Measurements from ENCODE around the gene ZFYVE28. TPM values are rescaled to one million over a fixed set of nuclear protein-coding genes. Genes with fewer than 3 reads are reported as not detected.
"Not testable (repeated sequence)": the region's sequence is repeated elsewhere in the genome, so short reads cannot be mapped to it uniquely, and the experiment has no call there.

ZFYVE28 gene
- total RNA-seq, 6 experiments from 2014 or later = 2.5 to 9.6 (median 4.8) TPM

DNA sequence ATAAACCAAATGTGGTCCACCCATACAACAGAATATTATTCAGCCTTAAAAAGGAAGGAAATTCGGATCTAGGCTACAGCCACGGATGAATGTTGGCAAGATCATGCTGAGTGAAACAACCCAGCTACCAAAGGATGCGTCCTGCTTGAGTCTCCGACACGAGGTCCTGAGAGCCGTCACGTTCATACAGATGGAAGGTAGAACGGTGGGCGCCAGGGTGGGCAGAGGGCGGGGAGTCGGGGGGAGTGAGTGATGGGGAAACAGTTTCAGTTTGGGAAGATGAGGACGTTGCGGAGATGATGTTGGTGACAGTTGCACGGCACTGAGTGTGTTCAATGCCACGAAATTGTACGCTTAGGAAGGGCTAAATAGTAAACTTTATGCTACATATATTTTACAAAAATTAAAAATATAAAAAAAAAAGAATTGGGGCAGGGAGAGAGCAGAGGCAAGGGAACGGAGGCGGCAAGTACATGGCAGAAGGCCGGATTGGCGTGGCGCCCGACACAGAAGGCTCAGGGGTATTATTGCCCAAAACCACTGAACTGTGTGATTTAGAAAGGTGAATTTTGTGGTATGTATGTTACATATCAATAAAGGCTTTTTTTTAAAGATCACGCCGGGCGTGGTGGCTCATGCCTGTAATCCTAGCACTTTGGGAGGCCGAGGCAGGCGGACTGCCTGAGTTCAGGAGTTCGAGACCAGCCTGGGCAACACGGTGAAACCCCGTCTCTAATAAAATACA is 141.7 kb downstream of the ZFYVE28 start:
- WGBS (ENCODE audit: insufficient coverage, low coverage, low lambda C conversion rate, missing lambda C conversion rate) = 90% methylated on average over 27 of the region's 30 CpGs
- no peaks in the 10 kb centered on the region for H3K4me1 ChIP-seq
- ATAC-seq (no peak), DNase-seq (peak in 2 of 3 donors; percentile 8 to 18)
- H3K36me3 ChIP-seq = no peaks in the 10 kb centered on the region
- H3K4me3 ChIP-seq = no peak overlapping the region
- H3K27me3 ChIP-seq = no peaks in the 10 kb centered on the region
- no peak overlapping the region for H3K27ac ChIP-seq
- no peak for TF ChIP-seq POLR2A (IDR thresholded peaks at IDR 0.05)
- TF ChIP-seq, protein P1, sequence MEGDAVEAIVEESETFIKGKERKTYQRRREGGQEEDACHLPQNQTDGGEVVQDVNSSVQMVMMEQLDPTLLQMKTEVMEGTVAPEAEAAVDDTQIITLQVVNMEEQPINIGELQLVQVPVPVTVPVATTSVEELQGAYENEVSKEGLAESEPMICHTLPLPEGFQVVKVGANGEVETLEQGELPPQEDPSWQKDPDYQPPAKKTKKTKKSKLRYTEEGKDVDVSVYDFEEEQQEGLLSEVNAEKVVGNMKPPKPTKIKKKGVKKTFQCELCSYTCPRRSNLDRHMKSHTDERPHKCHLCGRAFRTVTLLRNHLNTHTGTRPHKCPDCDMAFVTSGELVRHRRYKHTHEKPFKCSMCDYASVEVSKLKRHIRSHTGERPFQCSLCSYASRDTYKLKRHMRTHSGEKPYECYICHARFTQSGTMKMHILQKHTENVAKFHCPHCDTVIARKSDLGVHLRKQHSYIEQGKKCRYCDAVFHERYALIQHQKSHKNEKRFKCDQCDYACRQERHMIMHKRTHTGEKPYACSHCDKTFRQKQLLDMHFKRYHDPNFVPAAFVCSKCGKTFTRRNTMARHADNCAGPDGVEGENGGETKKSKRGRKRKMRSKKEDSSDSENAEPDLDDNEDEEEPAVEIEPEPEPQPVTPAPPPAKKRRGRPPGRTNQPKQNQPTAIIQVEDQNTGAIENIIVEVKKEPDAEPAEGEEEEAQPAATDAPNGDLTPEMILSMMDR (IDR thresholded peaks at IDR 0.05) = no peak
- H3K9me3 ChIP-seq = no peaks in the 10 kb centered on the region
- intact Hi-C loops (cut with DNase I) = no loop called here

DNA sequence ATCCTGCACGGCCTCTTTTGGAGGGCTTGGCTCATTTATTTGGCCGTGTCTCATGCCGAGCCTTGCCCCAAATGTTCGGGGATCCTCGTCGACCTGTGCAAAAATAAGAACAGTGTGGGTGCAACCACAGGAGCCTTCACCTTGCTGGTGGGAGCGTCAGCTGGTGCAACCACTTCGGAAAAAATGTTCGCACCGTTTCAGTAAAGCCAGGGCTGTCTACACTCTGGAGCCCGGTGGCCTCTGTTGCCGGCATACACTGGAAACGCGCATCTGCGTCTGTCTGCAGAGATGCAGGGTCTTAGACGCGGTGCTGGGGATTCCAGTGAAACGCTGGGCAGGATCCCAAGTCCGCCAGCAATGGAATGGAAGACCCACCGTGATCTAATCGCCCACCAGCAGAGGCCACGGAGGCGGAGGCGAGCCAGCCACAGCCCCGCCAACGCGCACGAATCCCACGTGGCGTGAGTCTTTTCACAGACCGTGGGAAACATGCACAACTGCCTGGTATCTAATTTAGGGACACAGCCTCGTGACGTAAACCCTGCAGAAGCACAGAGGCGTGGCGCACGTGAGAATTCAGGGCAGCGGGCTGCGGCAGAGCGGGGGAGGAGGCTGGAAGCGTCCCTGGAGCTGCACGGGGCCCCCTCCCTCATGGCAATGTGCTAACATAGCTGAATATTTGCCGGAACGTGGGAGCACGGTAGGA is 142.7 kb downstream of the ZFYVE28 start:
- Histone ChIP-seq H3K9me3 (no peaks in the 10 kb centered on the region), H3K27ac (no peak overlapping the region), H3K4me3 (no peak overlapping the region), H3K4me1 (no peaks in the 10 kb centered on the region), H3K36me3 (no peaks in the 10 kb centered on the region), H3K27me3 (no peaks in the 10 kb centered on the region)
- TF ChIP-seq POLR2A (IDR thresholded peaks at IDR 0.05) = no peak
- TF ChIP-seq, protein P1 (IDR thresholded peaks at IDR 0.05) = no peak
- 87% methylated on average over 17 of the region's 44 CpGs for WGBS (ENCODE audit: insufficient coverage, low coverage, low lambda C conversion rate, missing lambda C conversion rate)
- ATAC-seq = no peak
- peak in 2 of 3 donors; percentile 5 to 46 for DNase-seq
- intact Hi-C loops (cut with DNase I) = no loop called here

DNA sequence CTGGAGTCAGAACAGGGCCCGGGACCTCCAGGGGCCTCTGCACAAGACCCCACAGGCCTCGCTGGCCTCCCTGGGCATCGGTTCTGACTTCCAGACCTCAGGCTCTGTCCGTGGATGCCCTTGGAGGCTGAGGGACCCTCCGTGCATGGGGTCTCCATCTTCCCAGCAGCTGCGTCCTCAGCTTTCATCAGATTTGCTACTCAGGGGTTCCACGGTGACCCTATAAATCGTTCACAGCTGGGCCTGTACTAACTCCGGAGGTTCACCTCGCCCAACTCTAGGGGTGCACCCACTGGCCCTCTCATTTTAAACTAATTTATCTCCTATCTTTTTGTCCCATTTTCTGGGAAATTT is 143.4 kb downstream of the ZFYVE28 start:
- WGBS (ENCODE audit: insufficient coverage, low coverage, low lambda C conversion rate, missing lambda C conversion rate) = no CpG with 5 or more reads among the region's 10 CpGs
- intact Hi-C loops (cut with DNase I); DNase-seq; H3K27me3 ChIP-seq; H3K27ac ChIP-seq; H3K4me3 ChIP-seq; H3K9me3 ChIP-seq; ATAC-seq; H3K4me1 ChIP-seq; H3K36me3 ChIP-seq: not testable (repeated sequence)

DNA sequence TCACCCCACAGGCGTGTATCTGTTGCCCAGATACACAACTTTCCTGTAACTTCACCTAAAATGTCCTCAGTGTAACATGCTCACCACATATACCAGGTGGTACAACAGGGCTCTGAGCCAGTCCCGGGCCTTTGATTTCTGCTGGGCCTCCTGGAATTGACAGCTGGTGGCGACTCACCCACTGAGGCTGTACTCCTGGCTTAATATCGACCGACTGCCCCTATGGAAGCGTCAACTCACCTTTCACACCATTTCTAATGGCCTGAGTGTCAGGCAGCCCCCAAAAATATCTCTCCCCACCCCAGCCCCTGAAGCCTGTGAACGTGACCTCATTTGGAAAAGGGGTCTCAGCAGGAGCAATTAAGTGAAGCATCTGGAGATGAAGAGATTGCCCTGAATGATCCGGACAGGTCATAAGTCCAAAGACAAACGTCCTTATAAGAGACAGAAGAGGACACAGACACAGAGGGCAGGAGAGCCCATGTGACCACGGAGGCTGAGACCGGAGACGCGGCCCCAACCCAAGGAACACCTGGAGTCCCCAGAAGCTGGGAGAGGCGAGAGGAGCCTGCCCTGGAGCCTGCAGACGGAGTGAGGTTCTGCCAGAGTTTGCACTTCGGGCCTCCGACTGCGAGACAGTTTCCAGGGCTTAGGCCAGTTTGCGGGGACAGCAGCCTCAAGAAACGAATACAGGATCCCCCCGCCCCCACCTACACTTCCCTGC is 144.0 kb downstream of the ZFYVE28 start:
- H3K27me3 ChIP-seq = no peaks in the 10 kb centered on the region
- H3K9me3 ChIP-seq = no peaks in the 10 kb centered on the region
- H3K27ac ChIP-seq = no peak overlapping the region
- TF ChIP-seq, protein P1 (IDR thresholded peaks at IDR 0.05) = no peak
- no peak for TF ChIP-seq POLR2A (IDR thresholded peaks at IDR 0.05)
- ATAC-seq (no peak), DNase-seq (peak in 2 of 3 donors; percentile 5 to 42)
- no peak overlapping the region for H3K4me3 ChIP-seq
- H3K4me1 ChIP-seq = no peaks in the 10 kb centered on the region
- intact Hi-C loops (cut with DNase I) = no loop called here
- H3K36me3 ChIP-seq = no peaks in the 10 kb centered on the region
- WGBS (ENCODE audit: insufficient coverage, low coverage, low lambda C conversion rate, missing lambda C conversion rate) = 81% methylated on average over 8 of the region's 21 CpGs
